ENCODE results near the gene MAST4. TPM values are rescaled to one million over a fixed set of nuclear protein-coding genes. Genes with fewer than 3 reads are reported as not detected.
A peak's percentile ranks its signal among the peaks of the same experiment; 100 is the strongest.

MAST4 gene
- total and polyA plus RNA-seq, 12 donors = 29.6 to 93.3 (median 76.6) TPM

- intact Hi-C loops (cut with DNase I) = no loop called here
- H3K36me3 ChIP-seq = no peaks in the 10 kb centered on the region
- H3K9me3 ChIP-seq = no peaks in the 10 kb centered on the region
- WGBS, 2 donors = 75 to 85% methylated on average over 2 of the region's 2 CpGs
- no peak for TF ChIP-seq CTCF (IDR thresholded peaks at IDR 0.05)
- ATAC-seq = no peak
- peaks cover 0 to 7% (median 0%) of the 10 kb centered on the region in 9 donors for H3K4me1 ChIP-seq
- DNase-seq = no peak
- H3K27ac ChIP-seq = no peak overlapping the region
- H3K4me3 ChIP-seq = no peak overlapping the region
- H3K27me3 ChIP-seq = no peaks in the 10 kb centered on the region
Measured at GRCh38 chr5:66929995-66930394, 333.8 kb downstream of the MAST4 start.

GRCh38 chr5:66931651-66932050, 335.5 kb downstream of the MAST4 start:
- Histone ChIP-seq H3K4me3 (no peak overlapping the region), H3K9me3 (no peaks in the 10 kb centered on the region), H3K27me3 (no peaks in the 10 kb centered on the region), H3K4me1 (peaks cover 0 to 7% (median 0%) of the 10 kb centered on the region in 9 donors), H3K27ac (no peak overlapping the region), H3K36me3 (no peaks in the 10 kb centered on the region)
- intact Hi-C loops (cut with DNase I) = no loop called here
- no peak for DNase-seq
- 55 to 69% methylated on average over 5 of the region's 5 CpGs for WGBS, 2 donors
- no peak for ATAC-seq
- peak in 5 of 9 donors; percentile 3 to 30 (median 12) for TF ChIP-seq CTCF (IDR thresholded peaks at IDR 0.05)

- Histone ChIP-seq H3K4me3 (no peak overlapping the region), H3K4me1 (peaks cover 0 to 7% (median 0%) of the 10 kb centered on the region in 9 donors), H3K27me3 (no peaks in the 10 kb centered on the region), H3K9me3 (no peaks in the 10 kb centered on the region), H3K27ac (no peak overlapping the region), H3K36me3 (no peaks in the 10 kb centered on the region)
- 76 to 81% methylated on average over 3 of the region's 3 CpGs for WGBS, 2 donors
- DNase-seq = no peak
- no peak for ATAC-seq
- intact Hi-C loops (cut with DNase I) = no loop called here
- no peak for TF ChIP-seq CTCF (IDR thresholded peaks at IDR 0.05)
Measured at GRCh38 chr5:66932457-66932856, 336.3 kb downstream of the MAST4 start.

GRCh38 chr5:66933066-66933465, 336.9 kb downstream of the MAST4 start:
- ATAC-seq (no peak), DNase-seq (no peak)
- TF ChIP-seq CTCF (IDR thresholded peaks at IDR 0.05) = no peak
- Histone ChIP-seq H3K36me3 (no peaks in the 10 kb centered on the region), H3K27me3 (no peaks in the 10 kb centered on the region), H3K4me3 (no peak overlapping the region), H3K27ac (no peak overlapping the region), H3K9me3 (no peaks in the 10 kb centered on the region), H3K4me1 (peaks cover 0 to 7% (median 0%) of the 10 kb centered on the region in 9 donors)
- intact Hi-C loops (cut with DNase I) = no loop called here
- WGBS, 2 donors = 90 to 91% methylated on average over 1 of the region's 1 CpG
